Upper lobe of left lung (tissue), 4 donors: ENCODE measurements around the gene DCLK1.

Experiments used
- POLR2AphosphoS5 ChIP-seq, 2 donors: sonication (generic); formaldehyde crosslinking; IDR thresholded peaks; one replicate each; pipeline ENCODE4 v1.5.1; 2017; ENCODE audit warnings: antibody characterized with exemption in 2 of 2
- TF ChIP-seq, protein P1 (sequence below), 6 experiments: fragments of 450-650 bp in 4 of 6; fragments of 200-600 bp in 2 of 6; sonication (generic) in 2 of 6; IDR thresholded peaks; one replicate each; pipeline ENCODE4 v1.5.1; 2016 to 2019; ENCODE audit warnings: antibody characterized with exemption in 6 of 6

DNA sequence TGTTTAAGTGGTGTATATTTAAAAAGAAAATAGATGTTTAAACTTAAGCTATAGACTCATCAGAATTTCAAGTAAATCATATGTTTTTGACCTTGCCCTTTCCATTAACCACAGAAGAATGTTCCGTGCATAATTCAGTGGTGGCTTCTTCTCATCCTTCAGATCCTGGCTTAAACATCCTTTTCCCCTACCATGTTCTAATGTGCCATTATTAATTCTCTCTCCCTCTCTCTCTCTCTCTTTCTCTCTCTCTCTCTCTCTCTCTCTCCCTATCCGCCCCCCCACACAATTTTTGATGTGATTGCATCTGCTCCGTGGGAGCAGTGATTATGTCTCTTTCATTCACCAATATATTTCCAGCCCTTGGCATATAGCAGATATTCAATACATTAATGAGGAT lies 116.4 kb downstream of the DCLK1 start:
- TF ChIP-seq, protein P1, sequence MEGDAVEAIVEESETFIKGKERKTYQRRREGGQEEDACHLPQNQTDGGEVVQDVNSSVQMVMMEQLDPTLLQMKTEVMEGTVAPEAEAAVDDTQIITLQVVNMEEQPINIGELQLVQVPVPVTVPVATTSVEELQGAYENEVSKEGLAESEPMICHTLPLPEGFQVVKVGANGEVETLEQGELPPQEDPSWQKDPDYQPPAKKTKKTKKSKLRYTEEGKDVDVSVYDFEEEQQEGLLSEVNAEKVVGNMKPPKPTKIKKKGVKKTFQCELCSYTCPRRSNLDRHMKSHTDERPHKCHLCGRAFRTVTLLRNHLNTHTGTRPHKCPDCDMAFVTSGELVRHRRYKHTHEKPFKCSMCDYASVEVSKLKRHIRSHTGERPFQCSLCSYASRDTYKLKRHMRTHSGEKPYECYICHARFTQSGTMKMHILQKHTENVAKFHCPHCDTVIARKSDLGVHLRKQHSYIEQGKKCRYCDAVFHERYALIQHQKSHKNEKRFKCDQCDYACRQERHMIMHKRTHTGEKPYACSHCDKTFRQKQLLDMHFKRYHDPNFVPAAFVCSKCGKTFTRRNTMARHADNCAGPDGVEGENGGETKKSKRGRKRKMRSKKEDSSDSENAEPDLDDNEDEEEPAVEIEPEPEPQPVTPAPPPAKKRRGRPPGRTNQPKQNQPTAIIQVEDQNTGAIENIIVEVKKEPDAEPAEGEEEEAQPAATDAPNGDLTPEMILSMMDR (IDR thresholded peaks at IDR 0.05): no peak
- TF ChIP-seq POLR2AphosphoS5 (IDR thresholded peaks at IDR 0.05): no peak
